GM21367 (cell line): ENCODE measurements around the gene UNKL.
"Not testable (repeated sequence)": the region's sequence is repeated elsewhere in the genome, so short reads cannot be mapped to it uniquely, and the experiment has no call there.

Source experiments
- ATAC-seq: cut with Tn5 transposase; IDR thresholded peaks from one replicate; pipeline ENCODE4 v1.9.1; 2021; ENCODE audit not compliant: unreplicated experiment

The UNKL gene

GRCh38 chr16:1341495-1342420 is 72.7 kb downstream of the UNKL start:
- no peak for ATAC-seq

GRCh38 chr16:1340730-1341494 is 73.6 kb downstream of the UNKL start:
- no peak for ATAC-seq

- ATAC-seq: no peak
These were observed 75.4 kb downstream of the UNKL start for GRCh38 chr16:1338855-1339675.

GRCh38 chr16:1338119-1338730 is 76.3 kb downstream of the UNKL start:
- no peak for ATAC-seq

- no peak for ATAC-seq
These were observed 77.0 kb downstream of the UNKL start for GRCh38 chr16:1337486-1337885.

GRCh38 chr16:1336619-1337018 is 77.9 kb downstream of the UNKL start:
- no peak for ATAC-seq

- no peak for ATAC-seq
These were observed 78.5 kb downstream of the UNKL start for GRCh38 chr16:1335996-1336395.

- no peak for ATAC-seq
These were observed 79.1 kb downstream of the UNKL start for GRCh38 chr16:1335211-1335971.

- ATAC-seq: no peak
These were observed 79.8 kb downstream of the UNKL start for GRCh38 chr16:1334739-1335138.

GRCh38 chr16:1333854-1334700 is 80.4 kb downstream of the UNKL start:
- no peak for ATAC-seq

GRCh38 chr16:1333149-1333812 is 81.2 kb downstream of the UNKL start, which contains the start of gene BAIAP3:
Gene BAIAP3, plus strand, starts transcription at chr16:1333645. Its CDS starts 4,905 bp downstream, at chr16:1338550.
- no peak for ATAC-seq

GRCh38 chr16:1332618-1333148 is 81.8 kb downstream of the UNKL start:
- ATAC-seq: no peak

GRCh38 chr16:1331712-1332617 is 82.5 kb downstream of the UNKL start:
- ATAC-seq: no peak

- no peak for ATAC-seq
These were observed 83.4 kb downstream of the UNKL start for GRCh38 chr16:1330931-1331711.

- no peak for ATAC-seq
These were observed 84.1 kb downstream of the UNKL start for GRCh38 chr16:1330260-1330914.

- not testable (repeated sequence) for ATAC-seq
These were observed 85.5 kb downstream of the UNKL start for GRCh38 chr16:1328961-1329360.
